ENCODE measurements around the gene CDRT15.
"Not testable (repeated sequence)": the region's sequence is repeated elsewhere in the genome, so short reads cannot be mapped to it uniquely, and the experiment has no call there.

CDRT15 gene

GRCh38 chr17:14231187-14231586 is 5.5 kb downstream of the CDRT15 start:
- H3K36me3 ChIP-seq (ENCODE audit: low read depth); ATAC-seq (ENCODE audit: low read depth); H3K4me1 ChIP-seq (ENCODE audit: insufficient read depth, poor library complexity, severe bottlenecking); DNase-seq (ENCODE audit: low spot score); H3K27ac ChIP-seq (ENCODE audit: poor library complexity, severe bottlenecking); H3K4me3 ChIP-seq (ENCODE audit: severe bottlenecking); H3K27me3 ChIP-seq (ENCODE audit: insufficient read depth, poor library complexity, severe bottlenecking); H3K9me3 ChIP-seq (ENCODE audit: severe bottlenecking): not testable (repeated sequence)

DNA sequence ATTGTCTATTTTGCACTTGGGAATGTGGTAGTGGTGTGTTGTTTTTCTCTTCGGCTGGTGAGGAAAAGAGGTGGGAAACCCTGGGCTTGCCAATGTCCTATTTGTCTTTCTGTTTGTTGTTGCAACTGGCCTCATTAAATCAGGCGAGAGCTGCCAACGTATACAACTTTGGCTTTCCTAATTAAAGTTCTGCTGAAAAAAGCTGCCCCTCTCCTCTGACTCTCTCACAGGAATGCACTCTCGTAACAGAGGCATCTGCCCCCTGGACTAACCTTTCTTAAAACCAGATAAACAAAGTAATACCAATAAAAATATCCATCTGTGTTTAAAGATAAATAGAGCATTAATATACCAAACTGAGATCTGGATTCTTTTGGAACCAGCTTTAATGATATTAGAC is 7.8 kb downstream of the CDRT15 start:
- DNase-seq (ENCODE audit: low spot score) (no peak), ATAC-seq (ENCODE audit: low read depth) (no peak)

GRCh38 chr17:14227052-14227451 is 9.6 kb downstream of the CDRT15 start:
- Histone ChIP-seq H3K4me1 (ENCODE audit: insufficient read depth, poor library complexity, severe bottlenecking) (no peaks in the 10 kb centered on the region), H3K36me3 (ENCODE audit: low read depth) (no peaks in the 10 kb centered on the region), H3K27me3 (ENCODE audit: insufficient read depth, poor library complexity, severe bottlenecking) (no peaks in the 10 kb centered on the region), H3K4me3 (ENCODE audit: severe bottlenecking) (no peak overlapping the region), H3K27ac (ENCODE audit: poor library complexity, severe bottlenecking) (no peak overlapping the region), H3K9me3 (ENCODE audit: severe bottlenecking) (no peaks in the 10 kb centered on the region)
- no peak for TF ChIP-seq CTCF (IDR thresholded peaks at IDR 0.05; ENCODE audit: poor library complexity, severe bottlenecking)
- ATAC-seq (ENCODE audit: low read depth) (no peak), DNase-seq (ENCODE audit: low spot score) (no peak)

More for the DNA sequence above, 7.8 kb downstream of the CDRT15 start:
- no peaks in the 10 kb centered on the region for H3K4me1 ChIP-seq (ENCODE audit: insufficient read depth, poor library complexity, severe bottlenecking)
- no peak for TF ChIP-seq CTCF (IDR thresholded peaks at IDR 0.05; ENCODE audit: poor library complexity, severe bottlenecking)
- H3K4me3 ChIP-seq (ENCODE audit: severe bottlenecking): no peak overlapping the region
- no peaks in the 10 kb centered on the region for H3K9me3 ChIP-seq (ENCODE audit: severe bottlenecking)
- H3K27ac ChIP-seq (ENCODE audit: poor library complexity, severe bottlenecking): no peak overlapping the region
- no peaks in the 10 kb centered on the region for H3K36me3 ChIP-seq (ENCODE audit: low read depth)
- no peaks in the 10 kb centered on the region for H3K27me3 ChIP-seq (ENCODE audit: insufficient read depth, poor library complexity, severe bottlenecking)

DNA sequence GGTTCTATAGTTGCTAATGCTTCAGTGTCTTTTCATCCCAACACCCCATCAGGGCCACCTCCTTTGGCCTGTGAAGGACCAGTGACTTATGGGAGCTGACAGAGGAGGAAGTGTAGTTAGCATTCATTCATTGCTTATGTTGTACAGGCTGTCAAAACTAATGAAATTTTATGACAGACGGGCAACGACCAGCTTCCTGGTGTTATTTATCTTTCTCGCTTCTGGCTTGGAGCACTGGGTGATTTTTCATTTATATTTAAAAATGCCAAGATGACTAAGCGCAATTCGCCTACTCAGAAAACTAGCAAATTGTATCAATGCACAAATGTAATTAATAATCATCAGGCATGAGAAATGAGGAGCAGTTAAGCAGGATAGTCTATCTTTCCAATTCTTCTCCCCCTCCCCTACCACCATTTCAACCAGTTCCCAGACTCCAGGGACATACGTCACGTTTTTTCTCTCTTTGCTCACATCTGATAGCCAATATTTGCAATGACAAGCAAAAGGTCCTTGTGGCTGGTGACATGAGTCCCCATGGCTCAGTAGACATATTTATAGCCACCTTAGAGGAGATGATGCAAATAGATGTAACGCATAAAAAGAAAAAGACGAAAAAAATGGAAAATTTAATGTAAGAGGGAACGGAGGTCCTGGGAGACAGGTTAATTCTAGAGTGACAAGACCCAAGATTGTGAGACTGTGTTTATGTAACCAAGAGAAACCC is 11.2 kb downstream of the CDRT15 start:
- H3K27me3 ChIP-seq (ENCODE audit: insufficient read depth, poor library complexity, severe bottlenecking): no peaks in the 10 kb centered on the region
- H3K4me1 ChIP-seq (ENCODE audit: insufficient read depth, poor library complexity, severe bottlenecking): no peaks in the 10 kb centered on the region
- H3K9me3 ChIP-seq (ENCODE audit: severe bottlenecking): no peaks in the 10 kb centered on the region
- ATAC-seq (ENCODE audit: low read depth) (no peak), DNase-seq (ENCODE audit: low spot score) (no peak)
- no peak for TF ChIP-seq CTCF (IDR thresholded peaks at IDR 0.05; ENCODE audit: poor library complexity, severe bottlenecking)
- no peaks in the 10 kb centered on the region for H3K36me3 ChIP-seq (ENCODE audit: low read depth)
- H3K4me3 ChIP-seq (ENCODE audit: severe bottlenecking): no peak overlapping the region
- no peak overlapping the region for H3K27ac ChIP-seq (ENCODE audit: poor library complexity, severe bottlenecking)

- no peak for TF ChIP-seq CTCF (IDR thresholded peaks at IDR 0.05; ENCODE audit: poor library complexity, severe bottlenecking)
- H3K27me3 ChIP-seq (ENCODE audit: insufficient read depth, poor library complexity, severe bottlenecking): no peaks in the 10 kb centered on the region
- H3K36me3 ChIP-seq (ENCODE audit: low read depth): no peaks in the 10 kb centered on the region
- no peaks in the 10 kb centered on the region for H3K4me1 ChIP-seq (ENCODE audit: insufficient read depth, poor library complexity, severe bottlenecking)
- H3K27ac ChIP-seq (ENCODE audit: poor library complexity, severe bottlenecking): no peak overlapping the region
- DNase-seq (ENCODE audit: low spot score) (no peak), ATAC-seq (ENCODE audit: low read depth) (peak; percentile 42; the same call in 2 of the 3 replicates)
- H3K9me3 ChIP-seq (ENCODE audit: severe bottlenecking): no peaks in the 10 kb centered on the region
- no peak overlapping the region for H3K4me3 ChIP-seq (ENCODE audit: severe bottlenecking)
These were observed 14.1 kb downstream of the CDRT15 start for GRCh38 chr17:14222611-14223010.
